GM06990 (cell line): Measurements from ENCODE around the gene SLC6A19.
A peak's percentile ranks its signal among the peaks of the same experiment; 100 is the strongest.

Experiments
- DNase-seq: peaks from one replicate; pipeline ENCODE4 v3.0.0-alpha.2; 2011; ENCODE audit not compliant: insufficient read length; ENCODE audit errors: extremely low read depth
- H3K27me3 ChIP-seq: replicated peaks from 2 replicates; pipeline ENCODE4 v1.6.0; 2011; ENCODE audit warnings: low read length; ENCODE audit not compliant: control insufficient read depth, insufficient read depth
- H3K36me3 ChIP-seq: 2 replicates; pipeline ENCODE4 v1.5.1; 2011; ENCODE audit warnings: low read length; ENCODE audit not compliant: control insufficient read depth, insufficient read depth
- H3K4me3 ChIP-seq: replicated peaks from 2 replicates; pipeline ENCODE4 v1.5.1; 2011; ENCODE audit warnings: low read depth, mild to moderate bottlenecking, control low read depth, low read length
- TF ChIP-seq, protein P1 (sequence below): IDR thresholded peaks from 2 replicates; pipeline ENCODE4 v1.5.1; 2011; ENCODE audit warnings: low read length, control low read depth, mild to moderate bottlenecking, inconsistent platforms; ENCODE audit not compliant: insufficient read depth, poor library complexity, severe bottlenecking

Gene SLC6A19

DNA sequence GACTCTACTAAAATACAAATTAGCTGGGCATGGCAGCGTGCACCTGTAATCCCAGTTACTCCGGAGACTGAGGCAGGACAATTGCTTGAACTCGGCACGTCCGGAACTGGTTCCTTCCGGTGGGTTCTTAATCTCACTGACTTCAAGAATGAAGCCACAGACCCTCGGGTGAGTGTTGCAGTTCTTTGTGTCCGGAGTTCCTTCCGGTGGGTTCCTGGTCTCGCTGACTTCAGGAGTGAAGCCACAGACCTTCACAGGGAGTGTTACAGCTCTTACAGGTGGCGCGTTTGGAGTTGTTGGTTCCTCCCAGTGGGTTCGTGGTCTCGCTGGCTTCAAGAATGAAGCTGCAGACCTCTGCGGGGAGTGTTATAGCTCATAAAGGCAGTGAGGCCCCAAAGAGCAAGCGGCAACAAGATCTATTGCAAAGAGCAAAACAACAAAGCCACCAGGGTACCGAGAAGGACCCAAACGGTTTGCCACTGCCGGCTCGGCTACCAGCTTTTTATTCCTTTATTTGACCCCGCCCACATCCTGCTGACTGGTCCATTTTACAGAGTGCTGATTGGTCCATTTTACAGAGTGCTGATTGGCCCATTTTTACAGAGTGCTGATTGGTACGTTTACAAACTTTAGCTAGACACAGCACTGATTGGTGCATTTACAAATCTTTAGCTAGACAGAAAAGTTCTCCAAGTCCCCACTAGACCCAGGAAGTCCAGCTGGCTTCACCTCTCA lies 28.6 kb upstream of the SLC6A19 start:
- Histone ChIP-seq H3K4me3 (no peak overlapping the region), H3K36me3 (no peaks in the 10 kb centered on the region), H3K27me3 (no peaks in the 10 kb centered on the region; the same call in 1 of the 2 replicates)
- TF ChIP-seq, protein P1, sequence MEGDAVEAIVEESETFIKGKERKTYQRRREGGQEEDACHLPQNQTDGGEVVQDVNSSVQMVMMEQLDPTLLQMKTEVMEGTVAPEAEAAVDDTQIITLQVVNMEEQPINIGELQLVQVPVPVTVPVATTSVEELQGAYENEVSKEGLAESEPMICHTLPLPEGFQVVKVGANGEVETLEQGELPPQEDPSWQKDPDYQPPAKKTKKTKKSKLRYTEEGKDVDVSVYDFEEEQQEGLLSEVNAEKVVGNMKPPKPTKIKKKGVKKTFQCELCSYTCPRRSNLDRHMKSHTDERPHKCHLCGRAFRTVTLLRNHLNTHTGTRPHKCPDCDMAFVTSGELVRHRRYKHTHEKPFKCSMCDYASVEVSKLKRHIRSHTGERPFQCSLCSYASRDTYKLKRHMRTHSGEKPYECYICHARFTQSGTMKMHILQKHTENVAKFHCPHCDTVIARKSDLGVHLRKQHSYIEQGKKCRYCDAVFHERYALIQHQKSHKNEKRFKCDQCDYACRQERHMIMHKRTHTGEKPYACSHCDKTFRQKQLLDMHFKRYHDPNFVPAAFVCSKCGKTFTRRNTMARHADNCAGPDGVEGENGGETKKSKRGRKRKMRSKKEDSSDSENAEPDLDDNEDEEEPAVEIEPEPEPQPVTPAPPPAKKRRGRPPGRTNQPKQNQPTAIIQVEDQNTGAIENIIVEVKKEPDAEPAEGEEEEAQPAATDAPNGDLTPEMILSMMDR, result no peak
- DNase-seq, result no peak

- no peaks in the 10 kb centered on the region; the same call in 1 of the 2 replicates for H3K27me3 ChIP-seq
- DNase-seq, result no peak
- TF ChIP-seq, protein P1, result no peak
- H3K4me3 ChIP-seq, result no peak overlapping the region
- no peaks in the 10 kb centered on the region for H3K36me3 ChIP-seq
Observed at GRCh38 chr5:1173485-1174070, 27.8 kb upstream of the SLC6A19 start.

DNA sequence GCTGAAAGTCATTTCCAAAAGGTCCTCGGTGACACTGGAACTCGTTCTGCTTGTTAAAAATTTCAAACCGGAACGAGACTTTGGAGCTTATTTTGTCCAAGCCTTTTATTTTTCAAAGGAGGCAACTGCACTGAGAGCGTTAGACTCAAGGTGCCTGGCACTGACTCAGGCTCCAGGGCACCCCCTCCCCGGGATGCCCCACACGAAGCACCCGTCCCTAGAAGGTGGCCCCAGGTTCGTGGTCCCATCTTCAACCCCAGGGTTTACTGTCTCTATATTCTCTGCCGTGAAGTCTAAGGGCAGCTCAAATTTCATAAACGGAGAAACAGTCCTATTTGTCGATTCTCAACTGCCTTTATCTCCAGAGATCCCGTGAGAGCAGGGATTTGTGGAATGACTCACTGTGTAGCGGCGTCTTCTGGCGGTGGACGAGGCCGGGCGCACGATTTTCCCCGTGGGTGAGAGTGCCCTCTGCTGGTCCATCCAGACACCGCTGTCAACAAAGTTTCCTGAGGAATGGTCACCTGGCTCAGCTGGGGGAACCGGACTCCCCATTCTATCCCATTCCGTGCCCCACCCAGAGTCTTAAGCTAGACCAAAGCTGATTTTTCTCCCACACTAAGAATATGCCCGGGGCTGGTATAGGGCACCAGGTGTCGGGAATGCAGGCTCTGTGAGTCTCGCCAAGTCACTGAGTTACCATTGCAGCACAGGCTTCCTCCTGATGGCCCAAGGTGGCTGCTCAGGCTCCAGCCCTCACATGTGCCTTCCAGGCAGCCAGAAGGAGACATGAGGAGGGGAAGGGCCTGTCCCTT lies 27.1 kb upstream of the SLC6A19 start:
- no peaks in the 10 kb centered on the region for H3K36me3 ChIP-seq
- TF ChIP-seq, protein P1, result peak; percentile 72
- no peak for DNase-seq
- no peaks in the 10 kb centered on the region; the same call in 1 of the 2 replicates for H3K27me3 ChIP-seq
- no peak overlapping the region for H3K4me3 ChIP-seq

- Histone ChIP-seq H3K27me3 (no peaks in the 10 kb centered on the region; the same call in 1 of the 2 replicates), H3K4me3 (no peak overlapping the region), H3K36me3 (no peaks in the 10 kb centered on the region)
- DNase-seq, result no peak
- TF ChIP-seq, protein P1, result no peak
Observed at GRCh38 chr5:1175015-1175414, 26.4 kb upstream of the SLC6A19 start.

DNA sequence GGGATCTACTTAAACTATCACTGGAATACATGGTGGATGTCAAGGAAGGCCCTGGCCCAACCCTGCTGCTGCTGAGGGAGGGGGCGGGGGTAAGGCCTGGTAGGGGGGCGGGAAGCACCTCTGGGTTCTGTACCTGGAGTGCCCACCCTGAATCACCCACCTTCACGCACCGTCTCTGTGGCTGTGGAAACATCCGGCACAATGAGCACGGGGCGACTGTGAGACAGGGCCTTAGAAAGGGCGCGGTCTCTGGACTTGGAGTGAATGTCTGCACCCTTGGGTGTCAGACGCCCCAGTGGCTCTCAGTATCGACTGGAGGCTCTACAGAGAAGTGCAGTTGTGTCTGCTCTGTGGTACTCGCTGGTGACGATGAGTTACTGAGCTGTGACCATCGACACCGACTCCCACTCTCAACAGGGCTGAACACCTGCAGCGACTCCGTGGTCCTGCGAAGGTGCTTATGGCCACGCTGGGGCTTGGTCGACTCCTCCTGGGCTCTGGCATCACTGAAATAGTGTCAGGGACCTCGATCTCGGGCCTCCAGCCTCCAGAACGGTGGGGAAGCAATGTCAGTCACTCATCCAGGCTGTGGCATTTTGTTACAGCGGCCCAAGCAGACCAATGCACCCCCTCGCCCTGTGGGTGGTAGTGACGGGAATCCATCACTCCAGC lies 25.5 kb upstream of the SLC6A19 start:
- H3K27me3 ChIP-seq, result no peaks in the 10 kb centered on the region; the same call in 1 of the 2 replicates

More for the DNA sequence above, 25.5 kb upstream of the SLC6A19 start:
- DNase-seq, result no peak
- TF ChIP-seq, protein P1, result no peak
- Histone ChIP-seq H3K4me3 (no peak overlapping the region), H3K36me3 (no peaks in the 10 kb centered on the region)
